HepG2 (cell line): ENCODE data around the gene SYMPK. TPM values are rescaled to one million over a fixed set of nuclear protein-coding genes. Genes with fewer than 3 reads are reported as not detected.
A peak's percentile ranks its signal among the peaks of the same experiment; 100 is the strongest.

Experiments used
- CHCHD3 ChIP-seq: sonication (generic); formaldehyde crosslinking; IDR thresholded peaks from 2 replicates; pipeline ENCODE4 v1.8.0; 2022; ENCODE audit warnings: mild to moderate bottlenecking, missing genetic modification reagents, moderate library complexity
- EED ChIP-seq: sonication (generic); formaldehyde crosslinking; IDR thresholded peaks from 2 replicates; pipeline ENCODE4 v1.5.0; 2020; ENCODE audit warnings: mild to moderate bottlenecking, missing genetic modification reagents
- KAT2B ChIP-seq: fragments of 150-350 bp; IDR thresholded peaks from 2 replicates; pipeline ENCODE4 v1.6.1; 2014; ENCODE audit warnings: low read depth, low read length, borderline replicate concordance
- LCORL ChIP-seq, 2 experiments: fragments of 450-650 bp in 1 of 2; sonication (generic) in 1 of 2; formaldehyde crosslinking in 1 of 2; IDR thresholded peaks; 2 replicates each; pipeline versions ENCODE4 v1.5.0 to v1.6.1; 2017 to 2020; ENCODE audit warnings: antibody characterized with exemption in 1 of 2, missing genetic modification reagents in 1 of 2
- MEF2D ChIP-seq: sonication (generic); formaldehyde crosslinking; IDR thresholded peaks from 2 replicates; pipeline ENCODE4 v1.5.1; 2020; ENCODE audit warnings: mild to moderate bottlenecking, missing genetic modification reagents
- RBAK ChIP-seq: sonication (generic); formaldehyde crosslinking; IDR thresholded peaks from 2 replicates; pipeline ENCODE4 v1.5.1; 2020; ENCODE audit warnings: mild to moderate bottlenecking, missing genetic modification reagents
- REPIN1 ChIP-seq: sonication (generic); formaldehyde crosslinking; IDR thresholded peaks from 2 replicates; pipeline ENCODE4 v1.8.0; 2022; ENCODE audit warnings: missing genetic modification reagents, low read depth, mild to moderate bottlenecking, borderline replicate concordance
- SP140L ChIP-seq: sonication (generic); formaldehyde crosslinking; IDR thresholded peaks from 2 replicates; pipeline ENCODE4 v1.4.0; 2020; ENCODE audit warnings: missing genetic modification reagents, borderline replicate concordance
- SUZ12 ChIP-seq: fragments of 150-350 bp; IDR thresholded peaks from 2 replicates; pipeline ENCODE4 v1.6.1; 2014; ENCODE audit warnings: low read depth, low read length
- ZNF180 ChIP-seq: sonication (generic); formaldehyde crosslinking; IDR thresholded peaks from 2 replicates; pipeline ENCODE4 v1.4.0; 2020; ENCODE audit warnings: low read depth, missing genetic modification reagents, borderline replicate concordance
- ZNF224 ChIP-seq: sonication (generic); formaldehyde crosslinking; IDR thresholded peaks from 2 replicates; pipeline ENCODE4 v1.5.0; 2020; ENCODE audit warnings: mild to moderate bottlenecking, missing genetic modification reagents
- ZNF350 ChIP-seq: sonication (generic); formaldehyde crosslinking; IDR thresholded peaks from 2 replicates; pipeline ENCODE4 v1.4.0; 2020; ENCODE audit warnings: mild to moderate bottlenecking, low read depth, missing genetic modification reagents, borderline replicate concordance
- ZNF367 ChIP-seq: sonication (generic); formaldehyde crosslinking; IDR thresholded peaks from 2 replicates; pipeline ENCODE4 v1.4.0; 2020; ENCODE audit warnings: missing genetic modification reagents, borderline replicate concordance
- ZNF557 ChIP-seq: sonication (generic); formaldehyde crosslinking; IDR thresholded peaks from 2 replicates; pipeline ENCODE4 v1.4.0; 2020; ENCODE audit warnings: missing genetic modification reagents
- ZSCAN29 ChIP-seq: sonication (generic); formaldehyde crosslinking; conservative IDR thresholded peaks from 2 replicates; pipeline ENCODE4 v1.4.0; 2020; ENCODE audit warnings: mild to moderate bottlenecking, missing genetic modification reagents
- polyA plus RNA-seq, 8 experiments: library from polyadenylated mRNA; depleted of rRNA in 3 of 8; stranded (reverse) in 7 of 8; unstranded in 1 of 8; fragments of >200 nt; fragmentation: Illumina TruSeq in 4 of 8; extraction: Trizol in 4 of 8; gene quantifications; 2 replicates each; pipeline versions ENCODE4 v1.2.1 to v1.2.3, GENCODE V29; 2011 to 2016; ENCODE audit warnings: low read depth in 4 of 8, missing spikeins in 1 of 8, mixed read lengths in 1 of 8; ENCODE audit not compliant: insufficient read depth in 1 of 8
- total RNA-seq, 5 experiments: library from RNA; depleted of rRNA; stranded (reverse); fragments of >200 nt; fragmentation: Illumina TruSeq; extraction: Trizol; gene quantifications; 2 replicates each; pipeline ENCODE4 v1.2.3, GENCODE V29; 2016; ENCODE audit warnings: low read depth in 1 of 5
- TF ChIP-seq, protein P1 (sequence below): sonication (generic); formaldehyde crosslinking; IDR thresholded peaks from 2 replicates; pipeline ENCODE4 v1.4.0; 2020; ENCODE audit warnings: mild to moderate bottlenecking, missing genetic modification reagents
- TF ChIP-seq, protein P2 (sequence below): sonication (generic); formaldehyde crosslinking; IDR thresholded peaks from 2 replicates; pipeline ENCODE4 v1.9.0; 2021; ENCODE audit warnings: missing genetic modification reagents, borderline replicate concordance
- TF ChIP-seq, protein P3 (sequence below): conservative IDR thresholded peaks from 2 replicates; pipeline ENCODE4 v1.6.1; 2018; ENCODE audit warnings: missing genetic modification reagents
- TF ChIP-seq, protein P4 (sequence below): IDR thresholded peaks from 2 replicates; pipeline ENCODE4 v1.6.1; 2016; ENCODE audit warnings: mild to moderate bottlenecking

The SYMPK gene
- total and polyA plus RNA-seq, 2 of the 13 experiments (the other 11 are each of a cell fraction or from before 2014, with no cell fraction given): 21.9 to 55.7 TPM

DNA sequence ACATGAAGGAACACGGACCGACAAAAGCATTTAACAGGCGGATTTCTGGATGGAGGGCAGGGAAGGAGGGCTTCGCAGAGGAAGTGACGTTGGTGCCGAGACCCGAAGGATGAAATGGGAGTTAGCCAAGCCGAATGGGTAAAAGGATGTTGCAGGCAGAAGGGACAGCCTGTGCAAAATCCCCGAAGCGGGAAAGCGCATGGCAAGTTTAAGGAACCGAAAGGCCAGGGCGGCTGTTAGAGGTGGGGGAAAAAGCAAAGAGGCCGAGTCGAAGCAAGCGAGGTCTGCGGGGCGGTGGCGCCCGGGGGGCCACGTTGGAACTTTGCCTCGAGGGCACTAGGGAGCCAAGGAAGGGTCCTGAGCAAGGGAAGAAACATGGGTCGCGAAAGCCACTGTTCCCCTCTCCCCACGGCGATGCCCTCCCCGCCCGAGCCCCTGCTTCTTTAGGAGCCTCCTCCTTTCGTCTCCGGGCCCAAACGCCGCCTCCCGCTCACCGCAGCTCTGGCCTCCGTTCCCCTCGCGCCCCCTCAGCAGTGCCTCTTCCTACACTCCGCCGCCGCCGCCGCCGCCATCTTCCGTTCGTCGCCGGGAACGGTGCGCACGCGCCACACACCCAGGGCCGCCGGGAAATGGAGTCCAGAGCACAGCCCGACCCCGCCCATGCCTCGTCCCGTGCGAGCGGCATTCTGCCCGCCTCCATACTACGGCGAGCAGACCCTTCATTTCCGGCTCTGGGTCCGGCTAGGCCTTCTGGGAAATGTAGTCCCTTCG, at the start of gene SYMPK (continued):
- TF ChIP-seq, protein P1, sequence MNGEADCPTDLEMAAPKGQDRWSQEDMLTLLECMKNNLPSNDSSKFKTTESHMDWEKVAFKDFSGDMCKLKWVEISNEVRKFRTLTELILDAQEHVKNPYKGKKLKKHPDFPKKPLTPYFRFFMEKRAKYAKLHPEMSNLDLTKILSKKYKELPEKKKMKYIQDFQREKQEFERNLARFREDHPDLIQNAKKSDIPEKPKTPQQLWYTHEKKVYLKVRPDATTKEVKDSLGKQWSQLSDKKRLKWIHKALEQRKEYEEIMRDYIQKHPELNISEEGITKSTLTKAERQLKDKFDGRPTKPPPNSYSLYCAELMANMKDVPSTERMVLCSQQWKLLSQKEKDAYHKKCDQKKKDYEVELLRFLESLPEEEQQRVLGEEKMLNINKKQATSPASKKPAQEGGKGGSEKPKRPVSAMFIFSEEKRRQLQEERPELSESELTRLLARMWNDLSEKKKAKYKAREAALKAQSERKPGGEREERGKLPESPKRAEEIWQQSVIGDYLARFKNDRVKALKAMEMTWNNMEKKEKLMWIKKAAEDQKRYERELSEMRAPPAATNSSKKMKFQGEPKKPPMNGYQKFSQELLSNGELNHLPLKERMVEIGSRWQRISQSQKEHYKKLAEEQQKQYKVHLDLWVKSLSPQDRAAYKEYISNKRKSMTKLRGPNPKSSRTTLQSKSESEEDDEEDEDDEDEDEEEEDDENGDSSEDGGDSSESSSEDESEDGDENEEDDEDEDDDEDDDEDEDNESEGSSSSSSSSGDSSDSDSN (CRISPR knock-in tag): peak; percentile 38; the same call in 1 of the 2 replicates
- no peak for TF ChIP-seq LCORL (IDR thresholded peaks at IDR 0.05)
- peak; percentile 76 for TF ChIP-seq LCORL (CRISPR knock-in tag; IDR thresholded peaks at IDR 0.05)
- TF ChIP-seq ZNF367 (CRISPR knock-in tag): no peak
- TF ChIP-seq REPIN1: peak; percentile 62; the same call in 1 of the 2 replicates
- no peak for TF ChIP-seq ZSCAN29 (CRISPR knock-in tag)
- peak; percentile 27; the same call in 1 of the 2 replicates for TF ChIP-seq CHCHD3 (CRISPR knock-in tag)
- peak; percentile 52; the same call in 1 of the 2 replicates for TF ChIP-seq MEF2D (CRISPR knock-in tag)
- TF ChIP-seq, protein P2, sequence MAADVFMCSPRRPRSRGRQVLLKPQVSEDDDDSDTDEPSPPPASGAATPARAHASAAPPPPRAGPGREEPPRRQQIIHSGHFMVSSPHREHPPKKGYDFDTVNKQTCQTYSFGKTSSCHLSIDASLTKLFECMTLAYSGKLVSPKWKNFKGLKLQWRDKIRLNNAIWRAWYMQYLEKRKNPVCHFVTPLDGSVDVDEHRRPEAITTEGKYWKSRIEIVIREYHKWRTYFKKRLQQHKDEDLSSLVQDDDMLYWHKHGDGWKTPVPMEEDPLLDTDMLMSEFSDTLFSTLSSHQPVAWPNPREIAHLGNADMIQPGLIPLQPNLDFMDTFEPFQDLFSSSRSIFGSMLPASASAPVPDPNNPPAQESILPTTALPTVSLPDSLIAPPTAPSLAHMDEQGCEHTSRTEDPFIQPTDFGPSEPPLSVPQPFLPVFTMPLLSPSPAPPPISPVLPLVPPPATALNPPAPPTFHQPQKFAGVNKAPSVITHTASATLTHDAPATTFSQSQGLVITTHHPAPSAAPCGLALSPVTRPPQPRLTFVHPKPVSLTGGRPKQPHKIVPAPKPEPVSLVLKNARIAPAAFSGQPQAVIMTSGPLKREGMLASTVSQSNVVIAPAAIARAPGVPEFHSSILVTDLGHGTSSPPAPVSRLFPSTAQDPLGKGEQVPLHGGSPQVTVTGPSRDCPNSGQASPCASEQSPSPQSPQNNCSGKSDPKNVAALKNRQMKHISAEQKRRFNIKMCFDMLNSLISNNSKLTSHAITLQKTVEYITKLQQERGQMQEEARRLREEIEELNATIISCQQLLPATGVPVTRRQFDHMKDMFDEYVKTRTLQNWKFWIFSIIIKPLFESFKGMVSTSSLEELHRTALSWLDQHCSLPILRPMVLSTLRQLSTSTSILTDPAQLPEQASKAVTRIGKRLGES (CRISPR knock-in tag): no peak
- TF ChIP-seq, protein P3, sequence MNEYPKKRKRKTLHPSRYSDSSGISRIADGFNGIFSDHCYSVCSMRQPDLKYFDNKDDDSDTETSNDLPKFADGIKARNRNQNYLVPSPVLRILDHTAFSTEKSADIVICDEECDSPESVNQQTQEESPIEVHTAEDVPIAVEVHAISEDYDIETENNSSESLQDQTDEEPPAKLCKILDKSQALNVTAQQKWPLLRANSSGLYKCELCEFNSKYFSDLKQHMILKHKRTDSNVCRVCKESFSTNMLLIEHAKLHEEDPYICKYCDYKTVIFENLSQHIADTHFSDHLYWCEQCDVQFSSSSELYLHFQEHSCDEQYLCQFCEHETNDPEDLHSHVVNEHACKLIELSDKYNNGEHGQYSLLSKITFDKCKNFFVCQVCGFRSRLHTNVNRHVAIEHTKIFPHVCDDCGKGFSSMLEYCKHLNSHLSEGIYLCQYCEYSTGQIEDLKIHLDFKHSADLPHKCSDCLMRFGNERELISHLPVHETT: peak; percentile 74
- TF ChIP-seq KAT2B: no peak
- TF ChIP-seq EED (CRISPR knock-in tag): 0 out of 2 replicates have a peak, but pooled peaks have one; percentile 57
- TF ChIP-seq ZNF180 (CRISPR knock-in tag): 0 out of 2 replicates have a peak, but pooled peaks have one; percentile 67
- peak; percentile 49; the same call in 1 of the 2 replicates for TF ChIP-seq ZNF557
- TF ChIP-seq ZNF350 (CRISPR knock-in tag): peak; percentile 75
- no peak for TF ChIP-seq SP140L (CRISPR knock-in tag)
- TF ChIP-seq, protein P4, sequence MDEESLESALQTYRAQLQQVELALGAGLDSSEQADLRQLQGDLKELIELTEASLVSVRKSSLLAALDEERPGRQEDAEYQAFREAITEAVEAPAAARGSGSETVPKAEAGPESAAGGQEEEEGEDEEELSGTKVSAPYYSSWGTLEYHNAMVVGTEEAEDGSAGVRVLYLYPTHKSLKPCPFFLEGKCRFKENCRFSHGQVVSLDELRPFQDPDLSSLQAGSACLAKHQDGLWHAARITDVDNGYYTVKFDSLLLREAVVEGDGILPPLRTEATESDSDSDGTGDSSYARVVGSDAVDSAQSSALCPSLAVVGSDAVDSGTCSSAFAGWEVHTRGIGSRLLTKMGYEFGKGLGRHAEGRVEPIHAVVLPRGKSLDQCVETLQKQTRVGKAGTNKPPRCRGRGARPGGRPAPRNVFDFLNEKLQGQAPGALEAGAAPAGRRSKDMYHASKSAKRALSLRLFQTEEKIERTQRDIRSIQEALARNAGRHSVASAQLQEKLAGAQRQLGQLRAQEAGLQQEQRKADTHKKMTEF: peak; percentile 81; the same call in 1 of the 2 replicates
- TF ChIP-seq SUZ12: peak; percentile 95
- TF ChIP-seq RBAK (CRISPR knock-in tag): no peak
- peak; percentile 59; the same call in 1 of the 2 replicates for TF ChIP-seq ZNF224 (CRISPR knock-in tag)
